ENCODE results near the gene FAM200B.

GRCh38 chr4:15692602-15693001 lies 11.0 kb downstream of the FAM200B start:
- no peak for TF ChIP-seq EZH2 (IDR thresholded peaks at IDR 0.05; ENCODE audit: insufficient read depth, poor library complexity, severe bottlenecking)
- no peak for TF ChIP-seq EZH2phosphoT487 (IDR thresholded peaks at IDR 0.05; ENCODE audit: insufficient read depth, low read depth)
